ENCODE results near the gene ISL1. TPM values are rescaled to one million over a fixed set of nuclear protein-coding genes. Genes with fewer than 3 reads are reported as not detected.

ISL1 gene
- polyA plus RNA-seq, 1 donor (not counting 4 experiments of a cell fraction or from before 2014, with no cell fraction given): 4.5 TPM

- peak; percentile 53 for FAIRE-seq
Observed at GRCh38 chr5:51381761-51382474, 1.3 kb upstream of the ISL1 start.

GRCh38 chr5:51382521-51383130 lies 622 bp upstream of the ISL1 start:
- peaks cover 0 to 2% of the 10 kb centered on the region in 2 experiments for H3K36me3 ChIP-seq (ENCODE audit: control insufficient read depth in 2 of 2, extremely low read depth in 1 of 2, insufficient read depth in 2 of 2, low read length in 2 of 2)
- H3K27me3 ChIP-seq (ENCODE audit: control insufficient read depth, extremely low read depth, insufficient read depth, low read length): peaks cover 4% of the 10 kb centered on the region
- H3K4me3 ChIP-seq (ENCODE audit: control insufficient read depth in 2 of 3, extremely low read depth in 1 of 3, insufficient read depth in 2 of 3, low read depth in 1 of 3, low read length in 3 of 3): peak overlapping the region; percentile 66 to 76 (median 72)
- TF ChIP-seq EZH2 (IDR thresholded peaks at IDR 0.05; ENCODE audit: low read length): no peak
- TF ChIP-seq, protein P1, sequence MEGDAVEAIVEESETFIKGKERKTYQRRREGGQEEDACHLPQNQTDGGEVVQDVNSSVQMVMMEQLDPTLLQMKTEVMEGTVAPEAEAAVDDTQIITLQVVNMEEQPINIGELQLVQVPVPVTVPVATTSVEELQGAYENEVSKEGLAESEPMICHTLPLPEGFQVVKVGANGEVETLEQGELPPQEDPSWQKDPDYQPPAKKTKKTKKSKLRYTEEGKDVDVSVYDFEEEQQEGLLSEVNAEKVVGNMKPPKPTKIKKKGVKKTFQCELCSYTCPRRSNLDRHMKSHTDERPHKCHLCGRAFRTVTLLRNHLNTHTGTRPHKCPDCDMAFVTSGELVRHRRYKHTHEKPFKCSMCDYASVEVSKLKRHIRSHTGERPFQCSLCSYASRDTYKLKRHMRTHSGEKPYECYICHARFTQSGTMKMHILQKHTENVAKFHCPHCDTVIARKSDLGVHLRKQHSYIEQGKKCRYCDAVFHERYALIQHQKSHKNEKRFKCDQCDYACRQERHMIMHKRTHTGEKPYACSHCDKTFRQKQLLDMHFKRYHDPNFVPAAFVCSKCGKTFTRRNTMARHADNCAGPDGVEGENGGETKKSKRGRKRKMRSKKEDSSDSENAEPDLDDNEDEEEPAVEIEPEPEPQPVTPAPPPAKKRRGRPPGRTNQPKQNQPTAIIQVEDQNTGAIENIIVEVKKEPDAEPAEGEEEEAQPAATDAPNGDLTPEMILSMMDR (optimal IDR thresholded peaks at IDR 0.05 in 1 of 3, IDR thresholded peaks at IDR 0.05 in 1 of 3, conservative IDR thresholded peaks at IDR 0.05 in 1 of 3; ENCODE audit: extremely low read depth in 1 of 3, insufficient read depth in 2 of 3, low read length in 3 of 3): peak in 1 of 3 experiments; percentile 0
- peak overlapping the region; percentile 93 for H3K4me2 ChIP-seq (ENCODE audit: control insufficient read depth, extremely low read depth, insufficient read depth, low read depth, low read length)
- no peaks in the 10 kb centered on the region for H3K9me1 ChIP-seq (ENCODE audit: control insufficient read depth, extremely low read depth, insufficient read depth, low read length)
- dilution Hi-C loops (cut with MboI; ENCODE audit: extremely low pct_ligation_motif_present, low sequenced_read_pairs): no loop called here
- H2AFZ ChIP-seq (ENCODE audit: control insufficient read depth, low read length): peak overlapping the region; percentile 84
- FAIRE-seq (peak; percentile 68), DNase-seq (ENCODE audit: low read depth, low spot score) (no peak)
- H3K79me2 ChIP-seq (ENCODE audit: control insufficient read depth, insufficient read depth, low read length): peaks cover 41% of the 10 kb centered on the region
- no peaks in the 10 kb centered on the region for H4K20me1 ChIP-seq (ENCODE audit: control insufficient read depth, extremely low read depth, insufficient read depth, low read length)
- peak overlapping the region; percentile 72 for H3K27ac ChIP-seq (ENCODE audit: control insufficient read depth, insufficient read depth, low read length)
- H3K9me3 ChIP-seq (ENCODE audit: control insufficient read depth, low read depth, low read length): no peaks in the 10 kb centered on the region
- peak overlapping the region; percentile 81 for H3K9ac ChIP-seq (ENCODE audit: control insufficient read depth, extremely low read depth, insufficient read depth, low read length)
- H3K4me1 ChIP-seq (ENCODE audit: control insufficient read depth, extremely low read depth, insufficient read depth, low read length): peaks cover 23% of the 10 kb centered on the region

More at GRCh38 chr5:51381761-51382474, 1.3 kb upstream of the ISL1 start:
- peak overlapping the region; percentile 72 for H3K27ac ChIP-seq (ENCODE audit: control insufficient read depth, insufficient read depth, low read length)
- H3K27me3 ChIP-seq (ENCODE audit: control insufficient read depth, extremely low read depth, insufficient read depth, low read length): peaks cover 4% of the 10 kb centered on the region
- H2AFZ ChIP-seq (ENCODE audit: control insufficient read depth, low read length): peak overlapping the region; percentile 66
- peak overlapping the region; percentile 81 for H3K9ac ChIP-seq (ENCODE audit: control insufficient read depth, extremely low read depth, insufficient read depth, low read length)
- H3K4me1 ChIP-seq (ENCODE audit: control insufficient read depth, extremely low read depth, insufficient read depth, low read length): peaks cover 22% of the 10 kb centered on the region
- no peak for DNase-seq (ENCODE audit: low read depth, low spot score)
- dilution Hi-C loops (cut with MboI; ENCODE audit: extremely low pct_ligation_motif_present, low sequenced_read_pairs): no loop called here
- no peak for TF ChIP-seq EZH2 (IDR thresholded peaks at IDR 0.05; ENCODE audit: low read length)
- TF ChIP-seq, protein P1 (optimal IDR thresholded peaks at IDR 0.05 in 1 of 3, IDR thresholded peaks at IDR 0.05 in 1 of 3, conservative IDR thresholded peaks at IDR 0.05 in 1 of 3; ENCODE audit: extremely low read depth in 1 of 3, insufficient read depth in 2 of 3, low read length in 3 of 3): no peak
- H3K9me3 ChIP-seq (ENCODE audit: control insufficient read depth, low read depth, low read length): no peaks in the 10 kb centered on the region
- H3K4me3 ChIP-seq (ENCODE audit: control insufficient read depth in 2 of 3, extremely low read depth in 1 of 3, insufficient read depth in 2 of 3, low read depth in 1 of 3, low read length in 3 of 3): peak overlapping the region; percentile 66 to 76 (median 72)
- peaks cover 34% of the 10 kb centered on the region for H3K79me2 ChIP-seq (ENCODE audit: control insufficient read depth, insufficient read depth, low read length)
- no peaks in the 10 kb centered on the region for H4K20me1 ChIP-seq (ENCODE audit: control insufficient read depth, extremely low read depth, insufficient read depth, low read length)
- H3K9me1 ChIP-seq (ENCODE audit: control insufficient read depth, extremely low read depth, insufficient read depth, low read length): no peaks in the 10 kb centered on the region
- no peaks in the 10 kb centered on the region for H3K36me3 ChIP-seq (ENCODE audit: control insufficient read depth in 2 of 2, extremely low read depth in 1 of 2, insufficient read depth in 2 of 2, low read length in 2 of 2)
- H3K4me2 ChIP-seq (ENCODE audit: control insufficient read depth, extremely low read depth, insufficient read depth, low read depth, low read length): peak overlapping the region; percentile 93
